HEK293 (cell line): ENCODE data around the gene LIMS4.
"Not testable (repeated sequence)": the region's sequence is repeated elsewhere in the genome, so short reads cannot be mapped to it uniquely, and the experiment has no call there.

Experiments
- KLF9 ChIP-seq: fragments of 450-650 bp; formaldehyde crosslinking; IDR thresholded peaks from 2 replicates; pipeline ENCODE4 v1.5.1; 2016; ENCODE audit warnings: missing biosample characterization, missing genetic modification characterization, low read depth
- SP2 ChIP-seq: fragments of 450-650 bp; formaldehyde crosslinking; IDR thresholded peaks from 2 replicates; pipeline ENCODE4 v1.5.1; 2016; ENCODE audit warnings: missing biosample characterization, missing genetic modification characterization
- ZNF266 ChIP-seq: fragments of 450-650 bp; formaldehyde crosslinking; IDR thresholded peaks from 2 replicates; pipeline ENCODE4 v1.5.1; 2016; ENCODE audit warnings: missing biosample characterization, missing genetic modification characterization, low read depth
- ZNF274 ChIP-seq, 2 experiments: fragments of 200-500 bp in 1 of 2; fragments of 450-650 bp in 1 of 2; sonication (Bioruptor generic) in 1 of 2; formaldehyde crosslinking in 1 of 2; IDR thresholded peaks; 2 replicates each; pipeline versions ENCODE4 v1.5.1 to v1.6.1; 2014 to 2016; ENCODE audit warnings: borderline replicate concordance in 1 of 2, inconsistent platforms in 1 of 2, low read length in 1 of 2, missing biosample characterization in 1 of 2, missing genetic modification characterization in 1 of 2
- ZNF341 ChIP-seq: fragments of 450-650 bp; formaldehyde crosslinking; IDR thresholded peaks from 2 replicates; pipeline ENCODE4; 2016; ENCODE audit warnings: low read depth, missing biosample characterization, missing genetic modification characterization
- ZNF677 ChIP-seq: fragments of 450-650 bp; IDR thresholded peaks from 2 replicates; pipeline ENCODE4 v1.5.0; 2018; ENCODE audit warnings: missing biosample characterization, mild to moderate bottlenecking, missing genetic modification characterization, moderate library complexity
- TF ChIP-seq, protein P1 (sequence below): fragments of 450-650 bp; formaldehyde crosslinking; IDR thresholded peaks from 2 replicates; pipeline ENCODE4 v1.5.1; 2016; ENCODE audit warnings: missing biosample characterization, missing genetic modification characterization
- TF ChIP-seq, protein P2 (sequence below): fragments of 450-650 bp; formaldehyde crosslinking; IDR thresholded peaks from 2 replicates; pipeline ENCODE4 v1.5.1; 2016; ENCODE audit warnings: missing biosample characterization, missing genetic modification characterization

DNA sequence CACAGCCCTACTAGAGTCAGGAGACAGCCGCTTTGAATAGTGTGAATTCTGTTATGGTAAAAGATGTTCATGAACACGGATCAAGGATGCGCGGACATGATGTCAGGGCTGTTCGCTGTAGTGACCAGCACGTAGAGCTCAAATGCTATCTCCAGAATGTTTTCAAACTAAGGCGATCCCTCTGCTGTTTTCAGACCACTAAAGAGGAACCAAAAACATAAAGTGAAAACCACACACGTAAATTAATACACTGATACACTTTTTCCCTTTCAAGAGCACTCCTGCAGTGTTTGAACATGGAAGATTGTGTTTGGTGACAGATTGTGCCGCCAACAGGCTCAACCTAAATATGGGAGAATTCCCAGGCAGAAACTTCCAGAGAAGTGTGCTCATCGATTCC, 73.2 kb downstream of the LIMS4 start:
- TF ChIP-seq, protein P1, sequence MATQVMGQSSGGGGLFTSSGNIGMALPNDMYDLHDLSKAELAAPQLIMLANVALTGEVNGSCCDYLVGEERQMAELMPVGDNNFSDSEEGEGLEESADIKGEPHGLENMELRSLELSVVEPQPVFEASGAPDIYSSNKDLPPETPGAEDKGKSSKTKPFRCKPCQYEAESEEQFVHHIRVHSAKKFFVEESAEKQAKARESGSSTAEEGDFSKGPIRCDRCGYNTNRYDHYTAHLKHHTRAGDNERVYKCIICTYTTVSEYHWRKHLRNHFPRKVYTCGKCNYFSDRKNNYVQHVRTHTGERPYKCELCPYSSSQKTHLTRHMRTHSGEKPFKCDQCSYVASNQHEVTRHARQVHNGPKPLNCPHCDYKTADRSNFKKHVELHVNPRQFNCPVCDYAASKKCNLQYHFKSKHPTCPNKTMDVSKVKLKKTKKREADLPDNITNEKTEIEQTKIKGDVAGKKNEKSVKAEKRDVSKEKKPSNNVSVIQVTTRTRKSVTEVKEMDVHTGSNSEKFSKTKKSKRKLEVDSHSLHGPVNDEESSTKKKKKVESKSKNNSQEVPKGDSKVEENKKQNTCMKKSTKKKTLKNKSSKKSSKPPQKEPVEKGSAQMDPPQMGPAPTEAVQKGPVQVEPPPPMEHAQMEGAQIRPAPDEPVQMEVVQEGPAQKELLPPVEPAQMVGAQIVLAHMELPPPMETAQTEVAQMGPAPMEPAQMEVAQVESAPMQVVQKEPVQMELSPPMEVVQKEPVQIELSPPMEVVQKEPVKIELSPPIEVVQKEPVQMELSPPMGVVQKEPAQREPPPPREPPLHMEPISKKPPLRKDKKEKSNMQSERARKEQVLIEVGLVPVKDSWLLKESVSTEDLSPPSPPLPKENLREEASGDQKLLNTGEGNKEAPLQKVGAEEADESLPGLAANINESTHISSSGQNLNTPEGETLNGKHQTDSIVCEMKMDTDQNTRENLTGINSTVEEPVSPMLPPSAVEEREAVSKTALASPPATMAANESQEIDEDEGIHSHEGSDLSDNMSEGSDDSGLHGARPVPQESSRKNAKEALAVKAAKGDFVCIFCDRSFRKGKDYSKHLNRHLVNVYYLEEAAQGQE (tag by site-specific recombination), result not testable (repeated sequence)
- TF ChIP-seq, protein P2, sequence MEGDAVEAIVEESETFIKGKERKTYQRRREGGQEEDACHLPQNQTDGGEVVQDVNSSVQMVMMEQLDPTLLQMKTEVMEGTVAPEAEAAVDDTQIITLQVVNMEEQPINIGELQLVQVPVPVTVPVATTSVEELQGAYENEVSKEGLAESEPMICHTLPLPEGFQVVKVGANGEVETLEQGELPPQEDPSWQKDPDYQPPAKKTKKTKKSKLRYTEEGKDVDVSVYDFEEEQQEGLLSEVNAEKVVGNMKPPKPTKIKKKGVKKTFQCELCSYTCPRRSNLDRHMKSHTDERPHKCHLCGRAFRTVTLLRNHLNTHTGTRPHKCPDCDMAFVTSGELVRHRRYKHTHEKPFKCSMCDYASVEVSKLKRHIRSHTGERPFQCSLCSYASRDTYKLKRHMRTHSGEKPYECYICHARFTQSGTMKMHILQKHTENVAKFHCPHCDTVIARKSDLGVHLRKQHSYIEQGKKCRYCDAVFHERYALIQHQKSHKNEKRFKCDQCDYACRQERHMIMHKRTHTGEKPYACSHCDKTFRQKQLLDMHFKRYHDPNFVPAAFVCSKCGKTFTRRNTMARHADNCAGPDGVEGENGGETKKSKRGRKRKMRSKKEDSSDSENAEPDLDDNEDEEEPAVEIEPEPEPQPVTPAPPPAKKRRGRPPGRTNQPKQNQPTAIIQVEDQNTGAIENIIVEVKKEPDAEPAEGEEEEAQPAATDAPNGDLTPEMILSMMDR (tag by site-specific recombination), result not testable (repeated sequence)
- TF ChIP-seq ZNF274 (IDR thresholded peaks at IDR 0.05; ENCODE audit: low read length); ZNF274 (tag by site-specific recombination; IDR thresholded peaks at IDR 0.05; ENCODE audit: borderline replicate concordance); ZNF677 (tag by site-specific recombination); ZNF341 (tag by site-specific recombination); SP2 (tag by site-specific recombination); KLF9; ZNF266 (tag by site-specific recombination): not testable (repeated sequence)
